OCI-LY3 (cell line): ENCODE results near the gene RTN4IP1.

ENCODE experiments used
- CTCF ChIP-seq: fragments of 200-600, 300-600 bp; sonication (generic); IDR thresholded peaks from 2 replicates; pipeline ENCODE4 v1.5.1; 2014; ENCODE audit warnings: antibody characterized with exemption, low read length, low read depth
- EZH2phosphoT487 ChIP-seq: fragments of 200-600 bp; shearing (Covaris generic); IDR thresholded peaks from 2 replicates; pipeline ENCODE4 v1.6.1; 2018; ENCODE audit warnings: antibody characterized with exemption, mixed run types, low read depth

GRCh38 chr6:106529438-106529837, 99.9 kb downstream of the RTN4IP1 start:
- TF ChIP-seq CTCF (no peak), EZH2phosphoT487 (no peak)
